Measurements from ENCODE around the gene LRRTM4.

The LRRTM4 gene

GRCh38 chr2:77469106-77469505 is 53.1 kb downstream of the LRRTM4 start:
- no peak for DNase-seq

GRCh38 chr2:77459840-77460239 is 62.3 kb downstream of the LRRTM4 start:
- DNase-seq: no peak

GRCh38 chr2:77458216-77458615 is 64.0 kb downstream of the LRRTM4 start:
- DNase-seq: no peak

- DNase-seq: no peak
These were observed 64.5 kb downstream of the LRRTM4 start for GRCh38 chr2:77457665-77458064.

- DNase-seq: no peak
These were observed 79.1 kb downstream of the LRRTM4 start for GRCh38 chr2:77443076-77443475.

GRCh38 chr2:77434880-77435279 is 87.3 kb downstream of the LRRTM4 start:
- DNase-seq: no peak

- DNase-seq: no peak
These were observed 93.2 kb downstream of the LRRTM4 start for GRCh38 chr2:77428946-77429345.

GRCh38 chr2:77421971-77422370 is 100.2 kb downstream of the LRRTM4 start:
- DNase-seq: no peak

- DNase-seq: no peak
These were observed 103.6 kb downstream of the LRRTM4 start for GRCh38 chr2:77418537-77418936.

GRCh38 chr2:77404189-77404588 is 118.0 kb downstream of the LRRTM4 start:
- no peak for DNase-seq

GRCh38 chr2:77398970-77399600 is 123.1 kb downstream of the LRRTM4 start:
- no peak for DNase-seq

- DNase-seq: no peak
These were observed 124.4 kb downstream of the LRRTM4 start for GRCh38 chr2:77397763-77398162.

- DNase-seq: no peak
These were observed 127.2 kb downstream of the LRRTM4 start for GRCh38 chr2:77395011-77395410.

- DNase-seq: no peak
These were observed 131.1 kb downstream of the LRRTM4 start for GRCh38 chr2:77391119-77391518.

- no peak for DNase-seq
These were observed 134.9 kb downstream of the LRRTM4 start for GRCh38 chr2:77387324-77387723.

GRCh38 chr2:77372636-77373035 is 149.5 kb downstream of the LRRTM4 start:
- no peak for DNase-seq

- no peak for DNase-seq
These were observed 151.7 kb downstream of the LRRTM4 start for GRCh38 chr2:77370511-77370910.

- DNase-seq: no peak
These were observed 158.9 kb downstream of the LRRTM4 start for GRCh38 chr2:77363277-77363676.

GRCh38 chr2:77348821-77349220 is 173.4 kb downstream of the LRRTM4 start:
- DNase-seq: no peak

GRCh38 chr2:77336013-77336412 is 186.2 kb downstream of the LRRTM4 start:
- DNase-seq: no peak

GRCh38 chr2:77328134-77328931 is 193.8 kb downstream of the LRRTM4 start:
- DNase-seq: no peak

GRCh38 chr2:77325395-77325794 is 196.8 kb downstream of the LRRTM4 start:
- DNase-seq: no peak

GRCh38 chr2:77322431-77322830 is 199.7 kb downstream of the LRRTM4 start:
- DNase-seq: no peak

GRCh38 chr2:77314721-77315120 is 207.5 kb downstream of the LRRTM4 start:
- DNase-seq: no peak

GRCh38 chr2:77310416-77310815 is 211.8 kb downstream of the LRRTM4 start:
- DNase-seq: no peak

Measured in hematopoietic multipotent progenitor cell treated with erythropoietin and hydrocortisone succinate and interleukin-3 and kit ligand, for 8 days (in vitro differentiated cells).